Activated naive CD8-positive, alpha-beta T cell treated with anti-CD3 and anti-CD28 coated beads for 36 hours (primary cell): ENCODE measurements around the gene COL24A1. TPM values are rescaled to one million over a fixed set of nuclear protein-coding genes. Genes with fewer than 3 reads are reported as not detected.

Experiments
- DNase-seq: peaks from one replicate; pipeline ENCODE4 v3.0.0; 2021
- H3K27ac Mint-ChIP-seq: one replicate; pipeline ENCODE4 v1.8.0; 2022; ENCODE audit warnings: mild to moderate bottlenecking, moderate library complexity, mixed read lengths
- H3K27me3 Mint-ChIP-seq: one replicate; pipeline ENCODE4 v1.8.0; 2022; ENCODE audit warnings: mild to moderate bottlenecking, mixed read lengths
- H3K36me3 Mint-ChIP-seq: one replicate; pipeline ENCODE4 v1.8.0; 2021; ENCODE audit warnings: mild to moderate bottlenecking, mixed read lengths
- H3K4me1 Mint-ChIP-seq: one replicate; pipeline ENCODE4 v1.8.0; 2021; ENCODE audit warnings: mixed read lengths
- H3K4me3 Mint-ChIP-seq: one replicate; pipeline ENCODE4 v1.8.0; 2022; ENCODE audit warnings: mild to moderate bottlenecking, moderate library complexity, mixed read lengths
- H3K9me3 Mint-ChIP-seq: one replicate; pipeline ENCODE4 v1.8.0; 2022; ENCODE audit warnings: mixed read lengths
- total RNA-seq, 2 experiments: library from RNA; stranded (reverse); gene quantifications; one replicate each; pipeline ENCODE4 v1.2.3, GENCODE V29; 2021

The COL24A1 gene
- total RNA-seq, 2 experiments from 2014 or later, result not detected

DNA sequence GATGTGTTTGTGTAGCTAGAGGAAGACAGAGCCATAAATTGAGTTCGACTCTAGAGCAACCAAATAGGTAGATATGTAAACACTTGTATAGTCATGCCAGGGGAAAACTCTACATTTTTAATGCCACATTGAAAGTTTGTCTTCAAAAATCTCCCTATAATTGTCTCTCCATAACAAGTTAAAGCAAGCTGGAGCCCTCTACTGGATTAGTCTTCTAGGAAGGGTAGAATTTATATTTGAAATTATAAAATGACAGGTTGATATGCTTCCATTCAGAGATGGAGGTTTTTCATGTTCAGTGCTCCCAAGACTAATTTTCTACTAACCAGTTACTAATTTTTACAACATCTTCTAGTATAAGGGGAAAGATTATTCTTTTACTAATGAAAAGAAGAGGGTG, 13.1 kb upstream of the COL24A1 start:
- Mint-ChIP-seq H3K36me3 (no peaks in the 10 kb centered on the region), H3K4me1 (no peaks in the 10 kb centered on the region), H3K27ac (no peak overlapping the region), H3K27me3 (peaks cover 4% of the 10 kb centered on the region), H3K9me3 (peaks cover 6% of the 10 kb centered on the region), H3K4me3 (no peak overlapping the region)
- DNase-seq, result no peak

DNA sequence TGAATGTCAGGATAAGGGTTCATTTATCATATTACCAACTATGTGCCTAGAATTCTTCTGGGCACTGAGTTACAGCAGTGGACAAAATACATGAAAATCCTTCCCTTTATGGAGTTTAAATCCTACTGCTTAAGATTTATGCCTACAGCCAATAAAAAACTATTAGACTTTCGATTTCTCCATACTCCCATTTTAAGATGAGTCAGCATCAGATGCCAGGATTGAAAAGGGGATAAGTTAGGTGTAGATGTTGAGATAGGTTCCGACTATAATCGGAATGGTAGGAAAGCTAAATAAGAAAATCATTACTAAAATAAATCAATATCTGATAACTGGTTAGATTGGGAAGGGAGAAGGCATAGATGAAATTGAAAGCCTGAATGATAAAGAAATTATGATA, 3.2 kb upstream of the COL24A1 start:
- DNase-seq, result no peak
- Mint-ChIP-seq H3K27me3 (peaks cover 36% of the 10 kb centered on the region), H3K36me3 (no peaks in the 10 kb centered on the region), H3K4me1 (peaks cover 2% of the 10 kb centered on the region), H3K27ac (no peak overlapping the region), H3K9me3 (peaks cover 1% of the 10 kb centered on the region), H3K4me3 (no peak overlapping the region)

DNA sequence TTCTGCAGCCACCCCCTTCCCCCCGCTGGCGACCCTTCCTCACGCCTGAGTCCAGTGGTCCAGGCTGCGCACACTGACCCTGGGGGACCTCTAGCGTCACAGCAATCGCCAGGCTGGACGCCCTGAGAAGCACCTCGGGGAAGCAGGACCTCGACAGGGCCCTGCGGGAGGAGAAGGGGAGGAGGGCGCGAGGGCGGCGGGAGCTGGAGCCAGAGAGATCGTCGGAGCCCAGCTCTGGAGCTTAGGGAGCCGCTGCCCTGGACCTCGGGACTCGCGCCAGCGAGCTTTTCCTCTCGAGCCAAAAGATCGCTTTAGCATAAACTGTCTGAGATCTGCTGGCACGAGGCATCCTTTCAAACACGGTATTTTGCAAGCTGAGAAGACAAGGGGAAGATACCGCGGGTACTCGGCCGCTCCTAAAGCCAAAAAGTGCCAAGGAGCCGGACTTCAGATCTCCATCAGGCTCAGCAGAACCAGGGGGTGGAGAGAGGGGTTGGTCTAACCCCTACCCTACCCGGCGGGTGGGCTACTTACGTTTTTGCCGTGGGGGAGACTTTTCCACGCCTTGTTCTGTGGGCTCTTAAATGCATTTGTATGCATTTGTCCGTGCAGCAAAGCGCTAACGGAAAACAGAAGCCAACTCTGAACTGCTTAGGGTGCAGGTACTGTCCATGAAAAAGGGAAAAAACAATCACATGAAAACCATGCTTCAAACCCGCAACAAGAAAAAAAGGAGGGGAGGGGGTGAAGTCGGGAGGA, 586 bp downstream of the COL24A1 start:
- no peaks in the 10 kb centered on the region for H3K9me3 Mint-ChIP-seq
- H3K27me3 Mint-ChIP-seq, result peaks cover 43% of the 10 kb centered on the region
- no peak overlapping the region for H3K4me3 Mint-ChIP-seq
- peaks cover 2% of the 10 kb centered on the region for H3K4me1 Mint-ChIP-seq
- DNase-seq, result no peak
- H3K27ac Mint-ChIP-seq, result no peak overlapping the region
- no peaks in the 10 kb centered on the region for H3K36me3 Mint-ChIP-seq

DNA sequence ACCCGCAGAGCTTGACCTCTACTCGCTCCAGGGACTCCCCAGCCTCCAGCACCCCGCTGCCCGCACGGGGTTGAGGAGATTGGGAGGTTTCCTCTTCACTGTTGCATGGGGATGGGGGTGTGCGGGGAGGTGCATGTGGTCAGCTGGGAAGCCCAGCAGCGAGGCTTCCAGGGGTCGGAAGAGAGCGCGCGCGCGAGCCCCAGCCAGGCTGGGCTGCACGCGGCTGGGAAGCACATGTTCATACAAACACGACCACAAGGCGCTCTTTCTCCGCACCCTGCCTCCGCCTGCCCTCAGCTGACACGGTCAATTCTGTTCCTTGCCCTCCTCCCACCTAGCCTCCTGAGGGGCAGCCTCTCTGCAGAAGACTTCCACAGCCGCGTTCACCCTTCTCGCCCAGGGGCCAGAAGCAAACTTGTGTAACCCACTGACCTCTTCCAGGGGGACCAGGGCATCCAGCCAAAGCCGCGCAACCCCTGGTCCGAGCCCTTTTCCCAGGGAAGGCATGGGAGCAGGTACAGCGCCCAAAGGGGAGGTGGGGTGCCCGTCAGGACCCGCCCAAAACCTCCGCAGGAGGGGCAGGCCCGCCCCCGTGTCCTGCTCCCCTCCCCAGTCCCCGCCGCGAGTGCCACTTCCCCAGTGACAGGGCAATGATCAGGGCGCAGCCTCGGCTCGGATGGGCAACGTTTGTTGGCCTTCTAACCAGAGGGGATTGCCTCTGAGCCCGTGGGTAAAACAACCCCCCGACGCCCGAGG, 1.3 kb downstream of the COL24A1 start:
- DNase-seq, result no peak
- Mint-ChIP-seq H3K4me1 (peaks cover 2% of the 10 kb centered on the region), H3K27me3 (peaks cover 43% of the 10 kb centered on the region)

DNA sequence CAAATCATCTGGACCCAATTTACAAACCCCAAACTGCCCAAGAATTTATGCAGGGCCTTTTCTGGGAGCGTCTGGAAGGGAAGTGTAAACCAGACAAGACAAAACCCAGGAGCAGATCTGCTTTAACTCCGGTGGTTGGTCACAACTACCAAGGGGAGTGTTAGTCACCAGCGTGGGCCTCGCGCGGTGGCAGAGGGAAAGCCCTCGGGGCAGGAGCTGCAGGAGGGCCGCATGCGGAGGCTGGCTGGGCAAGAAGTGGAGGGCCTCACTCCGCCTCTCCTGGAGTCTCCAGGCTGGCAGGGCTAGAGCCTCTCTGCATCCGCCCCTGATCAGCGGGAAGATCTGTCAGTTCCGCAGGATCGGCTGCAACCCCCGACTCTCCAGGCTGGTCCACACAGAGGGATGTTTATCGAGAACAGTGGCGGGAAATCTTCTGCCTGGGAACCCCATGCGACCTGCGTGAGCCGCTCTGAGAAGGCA, 2.0 kb downstream of the COL24A1 start:
- peaks cover 2% of the 10 kb centered on the region for H3K4me1 Mint-ChIP-seq
- DNase-seq, result no peak
- no peaks in the 10 kb centered on the region for H3K36me3 Mint-ChIP-seq
- no peak overlapping the region for H3K4me3 Mint-ChIP-seq
- H3K27ac Mint-ChIP-seq, result no peak overlapping the region
- H3K9me3 Mint-ChIP-seq, result no peaks in the 10 kb centered on the region
- peaks cover 43% of the 10 kb centered on the region for H3K27me3 Mint-ChIP-seq

More for the DNA sequence above, 1.3 kb downstream of the COL24A1 start:
- H3K4me3 Mint-ChIP-seq, result no peak overlapping the region
- H3K36me3 Mint-ChIP-seq, result no peaks in the 10 kb centered on the region
- H3K9me3 Mint-ChIP-seq, result no peaks in the 10 kb centered on the region
- no peak overlapping the region for H3K27ac Mint-ChIP-seq

DNA sequence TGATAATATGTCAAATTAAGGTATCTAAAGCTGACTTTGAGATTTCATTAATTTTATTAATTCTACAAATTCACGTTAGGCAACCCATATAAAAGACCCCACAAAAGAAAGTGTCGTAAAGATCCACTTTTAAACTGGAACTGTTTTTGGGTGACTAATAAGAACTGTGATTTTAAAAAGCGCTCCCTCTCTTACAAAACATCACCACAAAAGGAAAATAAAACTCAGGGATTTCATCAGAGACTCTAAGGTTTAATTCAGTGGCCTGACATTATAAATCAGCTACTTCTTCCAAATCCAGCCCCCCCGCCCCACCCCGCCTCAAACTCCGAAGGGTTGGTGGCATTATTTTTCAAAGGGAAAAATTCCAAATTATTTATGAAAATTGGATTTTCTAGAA, 2.7 kb downstream of the COL24A1 start:
- Mint-ChIP-seq H3K27ac (no peak overlapping the region), H3K4me1 (peaks cover 2% of the 10 kb centered on the region), H3K4me3 (no peak overlapping the region), H3K9me3 (no peaks in the 10 kb centered on the region), H3K27me3 (peaks cover 43% of the 10 kb centered on the region), H3K36me3 (no peaks in the 10 kb centered on the region)
- no peak for DNase-seq

DNA sequence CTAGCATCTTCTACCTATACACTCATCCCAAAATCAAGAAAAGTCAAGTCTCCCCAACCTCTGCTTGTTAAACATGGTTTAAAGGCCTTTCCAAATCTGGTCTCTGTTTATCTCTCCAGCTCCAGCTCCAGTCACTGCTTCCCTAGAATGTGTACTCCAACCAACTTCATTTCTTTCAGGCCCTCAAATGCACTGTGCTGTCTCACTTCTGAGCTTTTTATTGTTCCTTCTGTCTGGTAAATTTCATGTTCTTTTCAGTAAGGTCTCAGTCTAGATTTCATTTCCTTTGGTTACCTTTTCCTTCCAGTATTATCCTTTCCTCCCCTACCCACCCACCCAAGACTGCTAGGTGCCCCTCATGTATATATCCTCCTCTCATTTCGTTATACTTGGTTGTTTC, 3.7 kb downstream of the COL24A1 start:
- no peaks in the 10 kb centered on the region for H3K9me3 Mint-ChIP-seq
- no peak for DNase-seq
- H3K27ac Mint-ChIP-seq, result no peak overlapping the region
- no peaks in the 10 kb centered on the region for H3K36me3 Mint-ChIP-seq
- H3K27me3 Mint-ChIP-seq, result peaks cover 40% of the 10 kb centered on the region
- no peak overlapping the region for H3K4me3 Mint-ChIP-seq
- peaks cover 2% of the 10 kb centered on the region for H3K4me1 Mint-ChIP-seq

DNA sequence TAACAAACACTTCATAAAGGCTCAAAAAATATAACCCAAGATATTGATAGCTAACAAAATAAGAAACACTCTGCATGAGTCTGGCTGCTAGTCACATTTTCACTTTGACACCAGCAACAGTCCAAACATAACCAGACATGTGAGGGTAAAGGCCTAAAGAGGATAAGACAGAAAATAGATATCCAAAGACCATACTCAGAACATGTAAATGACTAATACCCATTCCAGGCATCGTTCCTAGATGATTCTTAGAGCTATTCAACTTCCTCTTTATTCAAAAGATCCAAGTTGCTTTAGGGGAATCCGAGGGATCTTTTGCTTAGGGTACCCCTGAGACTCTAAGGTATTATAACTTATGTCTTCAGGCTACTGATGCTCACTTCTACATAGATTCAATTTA, 5.1 kb downstream of the COL24A1 start:
- no peak overlapping the region for H3K27ac Mint-ChIP-seq
- H3K4me3 Mint-ChIP-seq, result no peak overlapping the region
- H3K27me3 Mint-ChIP-seq, result peaks cover 27% of the 10 kb centered on the region
- no peak for DNase-seq
- peaks cover 2% of the 10 kb centered on the region for H3K4me1 Mint-ChIP-seq
- no peaks in the 10 kb centered on the region for H3K36me3 Mint-ChIP-seq
- no peaks in the 10 kb centered on the region for H3K9me3 Mint-ChIP-seq

DNA sequence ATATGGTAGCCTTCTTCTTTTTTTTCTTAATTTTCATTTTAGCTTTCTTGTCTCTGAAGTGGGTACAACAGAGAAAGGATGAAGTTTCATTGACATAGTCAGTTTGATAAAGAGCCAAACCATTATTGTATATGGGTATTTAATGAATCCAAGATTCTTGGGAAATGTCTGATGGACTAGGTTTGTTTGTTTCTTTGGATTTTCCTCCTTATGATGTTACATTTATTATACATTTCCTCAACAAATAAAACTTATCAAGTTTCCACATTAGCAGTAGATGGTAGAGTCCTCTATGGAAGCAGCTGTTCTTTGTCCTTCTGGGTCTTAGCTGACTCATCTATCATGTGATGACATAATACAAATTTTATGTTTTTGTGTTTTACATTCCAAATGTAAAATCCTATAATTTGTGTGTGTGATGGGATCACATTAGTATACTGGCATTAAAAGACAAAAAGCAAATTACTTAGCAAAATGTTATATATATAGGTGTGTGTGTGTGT, 6.0 kb downstream of the COL24A1 start:
- no peaks in the 10 kb centered on the region for H3K9me3 Mint-ChIP-seq
- no peak for DNase-seq
- no peak overlapping the region for H3K27ac Mint-ChIP-seq
- H3K27me3 Mint-ChIP-seq, result peaks cover 18% of the 10 kb centered on the region
- no peak overlapping the region for H3K4me3 Mint-ChIP-seq
- H3K36me3 Mint-ChIP-seq, result no peaks in the 10 kb centered on the region
- H3K4me1 Mint-ChIP-seq, result no peaks in the 10 kb centered on the region

DNA sequence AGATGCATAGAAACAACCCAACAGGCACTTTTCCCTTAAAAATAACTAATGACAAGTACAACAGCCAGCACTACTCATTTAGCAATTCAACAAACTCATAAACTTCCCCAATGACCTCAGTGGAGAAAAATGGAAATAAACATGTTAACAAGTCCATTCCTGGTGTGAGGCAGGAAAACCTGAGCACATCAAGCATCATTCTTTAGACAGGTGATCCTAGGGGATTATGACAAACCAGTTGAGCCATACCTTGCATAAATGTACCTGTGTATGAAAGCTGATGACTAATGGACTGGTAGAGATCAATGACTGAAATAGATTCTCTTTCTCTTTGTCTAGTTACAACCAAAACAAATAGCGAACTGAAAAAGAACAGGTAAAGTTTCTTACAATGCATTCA, 7.0 kb downstream of the COL24A1 start:
- Mint-ChIP-seq H3K27me3 (peaks cover 8% of the 10 kb centered on the region), H3K4me1 (no peaks in the 10 kb centered on the region), H3K9me3 (no peaks in the 10 kb centered on the region), H3K36me3 (no peaks in the 10 kb centered on the region), H3K27ac (no peak overlapping the region), H3K4me3 (no peak overlapping the region)
- DNase-seq, result no peak

DNA sequence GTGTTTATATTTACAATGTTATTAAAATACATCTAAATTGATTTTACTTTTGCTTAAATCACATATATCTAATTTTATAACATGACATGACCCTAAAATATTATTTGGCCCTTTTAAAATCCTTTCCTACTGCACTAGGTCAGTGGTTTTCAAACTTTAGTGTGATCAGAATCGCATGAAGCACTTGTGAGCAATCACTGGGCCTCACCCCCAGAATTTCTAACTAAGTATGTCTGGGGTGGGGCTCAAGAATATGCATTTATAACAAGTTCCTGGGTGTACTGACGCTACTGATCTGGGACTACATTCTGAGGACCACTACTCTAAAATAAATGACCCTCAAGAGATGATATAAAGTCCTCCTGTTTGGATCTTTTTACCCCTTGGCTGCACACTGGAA, 8.8 kb downstream of the COL24A1 start:
- peaks cover 3% of the 10 kb centered on the region for H3K27me3 Mint-ChIP-seq

DNA sequence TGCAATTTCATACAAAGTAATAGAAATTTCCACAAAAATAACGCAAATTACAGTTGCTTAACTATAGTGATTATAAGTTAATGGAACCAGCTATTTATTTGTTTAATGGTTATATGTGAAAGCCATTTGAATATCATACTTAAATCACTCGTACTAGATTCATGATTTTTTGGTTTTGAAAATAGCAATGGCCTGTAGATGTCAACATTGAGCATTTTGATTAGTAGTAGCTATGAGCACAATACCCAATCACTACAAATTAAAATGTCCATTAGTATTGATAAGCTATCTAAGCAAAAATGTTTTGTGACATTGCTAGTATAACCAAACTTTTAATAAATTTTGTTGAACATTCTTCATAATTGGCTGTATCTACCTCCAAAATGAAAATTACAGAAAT, 10.0 kb downstream of the COL24A1 start:
- Mint-ChIP-seq H3K4me1 (no peaks in the 10 kb centered on the region), H3K36me3 (no peaks in the 10 kb centered on the region)

More for the DNA sequence above, 8.8 kb downstream of the COL24A1 start:
- Mint-ChIP-seq H3K36me3 (no peaks in the 10 kb centered on the region), H3K4me3 (no peak overlapping the region), H3K27ac (no peak overlapping the region), H3K4me1 (no peaks in the 10 kb centered on the region), H3K9me3 (no peaks in the 10 kb centered on the region)
- no peak for DNase-seq

DNA sequence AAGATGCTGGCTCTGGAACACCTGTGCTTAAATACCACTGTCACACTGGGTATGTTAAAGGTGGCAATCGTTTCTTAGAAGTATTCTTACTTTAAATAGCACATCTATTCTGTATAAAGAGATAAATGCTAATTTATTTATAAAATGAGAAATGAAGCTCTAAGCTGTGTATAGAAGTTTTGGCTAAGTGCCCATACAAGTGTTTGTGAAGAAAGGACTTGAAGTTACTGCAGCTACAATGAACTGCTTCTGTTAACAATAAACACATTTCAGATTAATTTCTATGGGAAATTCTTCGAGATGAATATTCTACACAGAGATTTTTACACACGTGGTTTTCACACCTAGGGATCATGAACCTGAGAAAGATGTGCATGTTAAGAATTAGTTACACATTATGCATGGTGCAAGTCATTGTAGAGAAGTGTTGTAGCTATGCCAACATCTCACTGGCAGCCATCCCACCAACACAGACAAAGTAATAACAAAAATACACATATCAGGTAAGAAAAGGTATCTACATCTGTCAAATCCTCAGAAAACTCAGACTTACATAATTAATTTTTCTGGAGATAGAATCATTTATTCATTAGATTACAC, 16.2 kb downstream of the COL24A1 start:
- H3K27me3 Mint-ChIP-seq, result no peaks in the 10 kb centered on the region
- no peak overlapping the region for H3K27ac Mint-ChIP-seq
- H3K4me3 Mint-ChIP-seq, result no peak overlapping the region
- H3K36me3 Mint-ChIP-seq, result no peaks in the 10 kb centered on the region
- DNase-seq, result no peak
- no peaks in the 10 kb centered on the region for H3K9me3 Mint-ChIP-seq
- no peaks in the 10 kb centered on the region for H3K4me1 Mint-ChIP-seq

More for the DNA sequence above, 10.0 kb downstream of the COL24A1 start:
- Mint-ChIP-seq H3K4me3 (no peak overlapping the region), H3K27ac (no peak overlapping the region), H3K27me3 (peaks cover 3% of the 10 kb centered on the region), H3K9me3 (no peaks in the 10 kb centered on the region)
- no peak for DNase-seq

DNA sequence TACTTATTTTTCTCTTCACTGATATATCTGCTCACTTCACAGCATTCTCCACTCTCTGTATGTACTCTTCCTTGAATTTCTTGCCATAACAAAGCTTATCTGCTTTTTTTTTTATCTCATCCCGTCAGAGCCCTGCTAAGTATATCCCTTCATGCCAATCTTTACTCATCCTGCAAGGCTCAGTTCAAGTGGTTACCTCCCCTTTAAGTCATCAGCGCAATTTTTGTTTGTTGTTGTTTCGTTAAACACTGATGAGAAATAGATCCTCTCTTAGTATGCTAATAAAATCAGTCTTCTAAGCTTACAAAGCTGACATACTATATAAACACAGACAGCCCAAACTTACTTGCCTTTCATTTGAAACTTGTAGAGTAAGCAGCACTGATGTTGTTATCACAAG, 17.8 kb downstream of the COL24A1 start:
- no peak for DNase-seq
- Mint-ChIP-seq H3K4me1 (no peaks in the 10 kb centered on the region), H3K27me3 (no peaks in the 10 kb centered on the region), H3K27ac (no peak overlapping the region), H3K36me3 (no peaks in the 10 kb centered on the region), H3K4me3 (no peak overlapping the region), H3K9me3 (no peaks in the 10 kb centered on the region)

DNA sequence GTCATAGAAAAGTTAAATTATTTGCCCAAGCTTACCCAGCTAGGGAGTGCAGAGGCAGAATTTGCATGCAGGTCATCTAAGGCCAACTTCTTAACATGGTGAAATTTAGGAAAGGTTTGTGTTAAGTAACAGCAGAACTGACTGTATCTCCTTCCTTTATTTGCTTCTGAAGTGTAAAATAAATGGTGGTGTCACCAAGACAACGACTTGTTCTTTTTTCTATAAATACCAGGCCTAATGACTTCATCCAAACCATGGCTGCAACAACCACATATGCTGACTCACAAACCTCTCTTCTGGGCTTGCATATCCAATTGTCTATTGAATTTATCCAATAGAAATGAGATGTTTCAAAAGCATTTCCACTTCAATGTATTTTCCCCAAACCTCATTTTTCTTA, 19.1 kb downstream of the COL24A1 start:
- H3K4me1 Mint-ChIP-seq, result no peaks in the 10 kb centered on the region
- H3K9me3 Mint-ChIP-seq, result no peaks in the 10 kb centered on the region
- H3K36me3 Mint-ChIP-seq, result no peaks in the 10 kb centered on the region
- no peaks in the 10 kb centered on the region for H3K27me3 Mint-ChIP-seq
- no peak overlapping the region for H3K4me3 Mint-ChIP-seq
- no peak overlapping the region for H3K27ac Mint-ChIP-seq
- DNase-seq, result no peak
